ENCODE data around the gene SPECC1L. TPM values are rescaled to one million over a fixed set of nuclear protein-coding genes. Genes with fewer than 3 reads are reported as not detected.

Gene SPECC1L
- total RNA-seq, 2 donors from 2014 or later: 80.1 to 88.8 TPM

- intact Hi-C loops (cut with DNase I): no loop called here
Observed at GRCh38 chr22:24417901-24418641, 147.4 kb downstream of the SPECC1L start.

GRCh38 chr22:24418786-24419474 is 148.3 kb downstream of the SPECC1L start:
- peak; percentile 72 for DNase-seq (ENCODE audit: low spot score)
- intact Hi-C loops (cut with DNase I): no loop called here

More at GRCh38 chr22:24417901-24418641, 147.4 kb downstream of the SPECC1L start:
- peak; percentile 77 for DNase-seq (ENCODE audit: low spot score)

GRCh38 chr22:24419475-24419850 is 148.8 kb downstream of the SPECC1L start:
- peak; percentile 76 for DNase-seq (ENCODE audit: low spot score)
- intact Hi-C loops (cut with DNase I): no loop called here

- peak; percentile 82 for DNase-seq (ENCODE audit: low spot score)
- intact Hi-C loops (cut with DNase I): loop anchor here (5.0 kb wide), 2 partner anchors 82 to 102 kb away; no protein-coding TSS in a partner anchor
Observed at GRCh38 chr22:24420072-24420976, 149.7 kb downstream of the SPECC1L start.

GRCh38 chr22:24420977-24421343 is 150.3 kb downstream of the SPECC1L start:
- intact Hi-C loops (cut with DNase I): loop anchor here (5.0 kb wide), 2 partner anchors 81 to 101 kb away; no protein-coding TSS in a partner anchor
- no peak for DNase-seq (ENCODE audit: low spot score)

- no peak for DNase-seq (ENCODE audit: low spot score)
- intact Hi-C loops (cut with DNase I): loop anchor here (5.0 kb wide), 2 partner anchors 81 to 101 kb away; no protein-coding TSS in a partner anchor
Observed at GRCh38 chr22:24421428-24421931, 150.8 kb downstream of the SPECC1L start.

GRCh38 chr22:24422102-24422665 is 151.6 kb downstream of the SPECC1L start:
- intact Hi-C loops (cut with DNase I): loop anchor here (5.0 kb wide), 2 partner anchors 80 to 100 kb away; no protein-coding TSS in a partner anchor
- DNase-seq (ENCODE audit: low spot score): no peak

- intact Hi-C loops (cut with DNase I): loop anchor here (5.0 kb wide), 2 partner anchors 79 to 99 kb away; no protein-coding TSS in a partner anchor
- peak; percentile 92 for DNase-seq (ENCODE audit: low spot score)
Observed at GRCh38 chr22:24423519-24424000, 152.9 kb downstream of the SPECC1L start.

- no peak for DNase-seq (ENCODE audit: low spot score)
- intact Hi-C loops (cut with DNase I): loop anchor here (5.0 kb wide), 2 partner anchors 78 to 98 kb away; no protein-coding TSS in a partner anchor
Observed at GRCh38 chr22:24424001-24424900, 153.6 kb downstream of the SPECC1L start.

GRCh38 chr22:24424901-24425775 is 154.5 kb downstream of the SPECC1L start:
- DNase-seq (ENCODE audit: low spot score): peak; percentile 81
- intact Hi-C loops (cut with DNase I): loop anchor here (5.0 kb wide), 2 partner anchors 77 to 97 kb away; no protein-coding TSS in a partner anchor

GRCh38 chr22:24426436-24426835 is 155.8 kb downstream of the SPECC1L start:
- peak; percentile 74 for DNase-seq (ENCODE audit: low spot score)
- intact Hi-C loops (cut with DNase I): no loop called here

- intact Hi-C loops (cut with DNase I): no loop called here
- peak; percentile 73 for DNase-seq (ENCODE audit: low spot score)
Observed at GRCh38 chr22:24426851-24427499, 156.3 kb downstream of the SPECC1L start.

GRCh38 chr22:24427500-24428164 is 157.0 kb downstream of the SPECC1L start, which contains the start of gene ADORA2A:
TSS of gene ADORA2A (plus strand) at chr22:24427599. CDS start at chr22:24433405, 5,806 bp downstream.
- intact Hi-C loops (cut with DNase I): no loop called here
- no peak for DNase-seq (ENCODE audit: low spot score)

- DNase-seq (ENCODE audit: low spot score): peak; percentile 57
- intact Hi-C loops (cut with DNase I): no loop called here
Observed at GRCh38 chr22:24428751-24429410, 158.2 kb downstream of the SPECC1L start.

Data from posterior vena cava (tissue), 2 donors.